HTR-8/SVneo (cell line): ENCODE measurements around the gene PSORS1C1.
A peak's percentile ranks its signal among the peaks of the same experiment; 100 is the strongest.
"Not testable (repeated sequence)": the region's sequence is repeated elsewhere in the genome, so short reads cannot be mapped to it uniquely, and the experiment has no call there.

Experiments
- DNase-seq: peaks from one replicate; pipeline ENCODE4 v3.0.0; 2011; ENCODE audit warnings: low spot score, mixed read lengths; ENCODE audit not compliant: insufficient read length
- FAIRE-seq: peaks from 2 replicates; lab custom pipeline; 2011; peaks lifted over from hg19 to GRCh38; lab: Jason Lieb, UNC

The PSORS1C1 gene

DNA sequence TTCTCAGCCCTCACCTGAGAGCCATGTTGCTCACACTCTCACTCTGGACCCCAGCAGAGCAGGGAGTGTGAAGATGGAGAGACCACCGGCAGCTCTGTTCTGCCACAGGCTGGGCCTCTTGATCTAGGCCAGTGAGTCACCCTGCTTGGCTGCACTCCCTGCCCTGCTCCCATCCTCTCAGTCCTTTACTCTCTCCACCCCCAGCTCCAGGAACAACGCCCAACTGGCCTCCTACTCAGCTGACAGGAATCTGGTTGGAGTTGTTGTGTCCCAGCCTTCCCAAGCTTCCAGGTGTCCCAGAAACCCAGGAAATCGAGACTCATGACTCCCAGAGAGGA is at the start of gene PSORS1C1:
Gene PSORS1C1, plus strand, starts transcription at position 260 of the 338 bp plus-strand sequence. CDS start 14,833 bp downstream, outside the sequence.
- FAIRE-seq (peak; percentile 98), DNase-seq (peak; percentile 92)

DNA sequence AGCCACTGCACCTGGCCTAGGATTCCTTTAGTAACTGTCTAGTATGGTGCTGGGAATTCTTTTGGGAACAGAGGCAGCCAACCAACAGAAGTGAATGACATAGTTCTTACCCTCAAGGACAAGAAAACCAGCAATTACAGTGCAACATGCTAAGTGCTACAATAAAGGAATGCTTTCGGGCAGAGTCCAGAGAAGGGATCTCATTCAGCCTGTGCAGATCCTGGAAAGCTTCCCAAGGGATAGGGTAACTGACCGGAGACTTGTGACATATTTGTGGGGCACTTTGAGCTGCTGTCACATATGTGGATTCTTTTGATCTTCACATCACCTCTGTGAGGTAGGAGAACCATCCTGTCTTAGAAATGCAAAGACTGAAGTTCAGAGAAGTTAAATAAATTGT is 49.0 kb upstream of the PSORS1C1 start:
- FAIRE-seq: no peak
- DNase-seq: no peak

- FAIRE-seq, DNase-seq: not testable (repeated sequence)
Measured at GRCh38 chr6:31067028-31067427, 47.6 kb upstream of the PSORS1C1 start.

- DNase-seq, FAIRE-seq: not testable (repeated sequence)
Measured at GRCh38 chr6:31067891-31068668, 46.5 kb upstream of the PSORS1C1 start.

DNA sequence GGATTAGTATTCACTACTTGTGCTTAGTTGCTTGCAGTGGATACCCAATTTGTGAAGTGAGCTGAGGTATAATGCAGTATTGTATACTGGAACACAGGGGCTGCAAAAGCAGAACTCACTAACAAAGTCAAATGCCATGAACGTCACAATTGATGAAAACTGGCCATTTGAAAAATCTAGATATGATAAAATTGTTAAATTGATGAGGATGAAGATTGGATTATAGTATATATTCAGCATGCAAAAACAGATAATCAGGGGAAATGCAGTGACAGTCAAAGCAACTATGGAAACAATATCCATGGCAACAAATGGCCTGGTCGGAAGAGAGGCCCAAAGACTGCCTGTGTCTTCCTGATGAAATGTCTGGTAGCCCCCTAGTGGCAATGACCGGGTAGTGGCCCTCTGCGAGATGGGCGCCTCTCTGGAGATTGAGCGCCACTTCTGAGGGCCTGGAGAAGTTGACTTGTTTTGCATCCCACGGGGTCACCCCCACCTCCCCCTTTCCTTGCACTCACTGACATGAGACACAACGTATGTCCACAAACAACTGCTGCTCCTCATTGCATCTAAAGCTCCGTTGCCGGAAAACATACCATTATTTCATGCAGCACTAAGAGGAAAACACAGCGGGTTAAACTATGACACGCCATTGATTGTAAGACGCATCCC is 45.8 kb upstream of the PSORS1C1 start:
- DNase-seq (peak; percentile 78), FAIRE-seq (peak; percentile 81)

DNA sequence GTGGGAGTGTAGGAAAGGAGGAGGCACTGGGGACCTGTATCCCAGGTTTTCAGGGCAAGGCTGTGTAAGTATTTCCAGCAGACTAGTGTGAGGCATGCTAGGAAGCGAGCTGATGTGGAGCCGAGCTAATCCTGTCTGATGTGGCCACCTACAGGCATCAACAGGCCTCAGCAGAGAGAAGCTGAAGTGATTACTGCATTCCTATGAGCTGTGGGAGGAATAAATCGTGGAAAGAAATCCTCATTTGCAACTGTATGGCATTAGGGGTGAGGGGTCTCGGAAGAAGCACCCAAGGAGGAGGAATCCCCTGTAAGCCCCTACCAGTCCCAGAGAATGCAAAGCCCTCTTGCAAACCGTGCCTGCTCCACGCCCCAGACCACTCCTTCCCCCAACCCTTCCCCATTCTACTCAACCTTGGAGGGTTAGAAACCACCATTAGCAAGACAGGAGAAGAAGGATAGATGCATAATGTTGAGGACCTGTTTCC is 43.8 kb upstream of the PSORS1C1 start:
- FAIRE-seq (peak; percentile 51), DNase-seq (peak; percentile 82)

GRCh38 chr6:31074401-31074800 is 40.2 kb upstream of the PSORS1C1 start:
- FAIRE-seq (no peak), DNase-seq (no peak)

GRCh38 chr6:31075528-31075927 is 39.1 kb upstream of the PSORS1C1 start:
- DNase-seq (no peak), FAIRE-seq (no peak)

DNA sequence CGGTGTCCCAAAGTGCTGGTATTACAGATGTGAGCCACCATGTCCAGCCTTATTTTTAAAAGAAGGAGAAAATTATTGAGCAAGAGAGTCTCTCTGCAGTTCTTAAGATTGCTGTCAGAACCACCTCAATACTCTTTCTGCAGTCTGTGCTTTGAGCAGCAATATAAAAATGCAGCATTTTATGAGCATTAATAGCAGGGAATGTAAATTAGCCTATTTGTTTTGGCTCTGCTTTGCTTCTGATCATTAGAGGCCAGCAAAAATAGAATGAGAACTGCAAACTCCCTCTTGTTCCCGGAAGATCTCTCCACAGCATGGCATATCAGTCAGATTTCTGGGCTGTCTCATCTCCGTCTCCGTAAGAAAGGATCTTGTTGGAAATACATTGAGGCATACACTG is 38.0 kb upstream of the PSORS1C1 start:
- DNase-seq (no peak), FAIRE-seq (no peak)

DNA sequence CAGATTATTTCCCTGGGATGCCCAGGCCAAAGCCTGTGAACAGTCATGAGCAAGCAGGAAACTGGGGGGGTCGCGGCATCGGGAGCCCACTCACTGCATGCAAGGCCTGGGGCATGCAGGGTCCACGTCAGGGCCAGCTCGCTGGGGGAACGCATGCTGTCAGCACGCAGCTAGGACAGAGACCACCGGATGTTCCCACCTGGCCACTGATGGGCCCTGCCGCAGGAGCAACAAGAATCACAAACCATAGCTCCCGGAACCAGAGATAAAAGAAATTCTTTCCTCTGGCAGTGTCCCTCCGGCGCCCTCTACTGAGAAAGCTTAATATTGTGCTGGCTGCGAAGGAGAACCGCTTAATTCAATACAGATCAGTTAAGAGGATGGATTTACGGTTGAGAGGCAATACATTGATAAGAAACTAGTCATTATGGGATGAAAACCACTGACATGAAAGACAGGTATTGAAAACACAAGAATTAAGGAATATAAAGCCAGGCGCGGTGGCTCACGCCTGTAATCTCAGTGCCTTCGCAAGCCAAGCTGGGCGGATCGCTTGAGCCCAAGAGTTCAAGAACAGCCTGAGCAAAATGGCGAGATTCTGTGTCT is 34.8 kb upstream of the PSORS1C1 start:
- FAIRE-seq: no peak
- peak; percentile 64 for DNase-seq

GRCh38 chr6:31081872-31082271 is 32.7 kb upstream of the PSORS1C1 start:
- FAIRE-seq: no peak
- DNase-seq: no peak

DNA sequence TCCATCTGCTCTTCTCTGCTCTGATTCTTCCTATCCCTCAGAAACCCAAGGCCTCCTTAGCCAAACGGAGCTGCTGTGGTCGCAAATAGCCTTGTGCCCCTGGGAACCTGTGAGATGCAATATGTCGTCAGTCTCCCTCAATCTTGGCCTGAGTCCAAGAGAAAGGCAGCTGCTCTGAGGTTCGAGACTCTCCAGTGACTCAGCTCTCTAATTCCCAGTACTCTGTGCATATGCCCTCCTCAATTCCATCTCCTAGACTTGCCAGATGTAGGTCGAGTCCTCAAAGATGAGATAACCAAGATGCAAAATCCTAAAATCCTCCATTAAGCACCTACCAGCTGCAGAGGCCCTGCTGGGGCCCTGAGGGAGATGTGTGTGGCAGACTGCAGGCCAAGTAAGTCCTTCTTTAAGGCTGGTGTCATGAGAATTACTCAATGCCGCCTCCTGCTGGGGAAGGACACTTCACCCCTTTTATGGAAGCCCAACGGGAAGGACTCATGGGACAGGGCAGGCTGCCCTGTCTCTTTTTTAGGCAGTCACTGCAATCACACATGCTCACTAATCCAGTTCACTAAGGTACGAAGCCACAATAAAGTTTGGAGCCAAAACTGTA is 30.8 kb upstream of the PSORS1C1 start:
- DNase-seq (no peak), FAIRE-seq (no peak)

- FAIRE-seq (peak; percentile 58), DNase-seq (peak; percentile 59)
Measured at GRCh38 chr6:31086788-31087440, 27.7 kb upstream of the PSORS1C1 start.

DNA sequence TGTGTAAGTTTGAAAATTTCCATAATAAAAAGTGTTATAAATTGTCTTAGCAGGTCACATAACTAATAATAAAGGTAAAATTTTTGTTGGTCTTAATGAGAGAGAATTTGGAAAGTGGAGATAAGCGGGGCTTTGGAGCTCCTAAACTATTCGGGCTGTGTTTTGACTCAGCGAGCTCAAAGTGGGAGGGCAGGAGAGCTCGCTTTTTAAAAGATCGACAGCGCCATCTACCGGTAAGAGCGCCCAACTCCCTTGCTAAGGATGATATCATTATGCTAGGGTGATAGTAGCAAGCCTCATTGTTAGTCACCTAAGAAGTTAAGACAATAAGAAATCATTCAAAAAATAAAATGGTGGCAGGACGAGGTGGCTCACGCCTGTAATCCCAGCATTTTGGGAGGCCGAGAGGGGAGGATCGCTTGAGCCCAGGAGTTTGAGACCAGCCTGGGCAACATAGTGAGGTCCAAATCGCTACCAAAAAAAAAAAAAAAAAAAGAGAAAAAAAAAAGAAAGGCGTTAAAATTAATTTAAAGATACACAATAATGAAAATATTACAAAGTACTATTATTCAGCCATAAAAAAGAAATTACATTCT is 27.0 kb upstream of the PSORS1C1 start:
- DNase-seq (peak; percentile 92), FAIRE-seq (no peak)

DNA sequence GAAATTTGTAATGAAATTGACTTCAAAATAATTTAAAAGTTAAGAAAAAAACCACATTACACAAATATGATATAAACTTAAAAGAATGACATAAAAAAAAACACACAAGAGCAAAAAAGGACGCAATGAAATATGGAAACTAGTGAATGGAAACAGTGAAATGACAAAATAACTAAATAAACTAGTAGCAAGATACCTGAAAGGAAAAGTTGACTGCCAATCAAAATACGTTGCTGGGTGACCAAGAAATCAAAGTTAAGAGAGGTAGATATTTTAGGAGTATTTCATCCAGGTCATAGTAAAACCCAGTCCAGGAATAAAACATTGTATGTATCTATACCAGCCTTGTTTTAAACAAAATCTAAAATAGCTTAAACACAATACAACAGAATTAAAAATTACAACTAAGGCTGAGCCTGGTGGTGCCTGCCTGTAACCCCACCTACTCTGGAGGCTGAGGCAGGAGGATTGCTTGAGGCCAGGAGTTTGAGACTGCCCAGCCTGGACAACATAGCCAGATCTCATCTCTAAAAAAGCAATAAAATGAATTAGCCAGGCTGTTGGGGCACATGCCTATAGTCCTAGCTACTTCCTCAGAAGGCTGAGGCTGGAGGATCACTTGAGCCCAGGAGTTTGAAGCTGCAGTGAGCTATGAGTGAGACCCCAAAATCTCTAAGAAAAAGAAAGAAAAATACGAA is 24.2 kb upstream of the PSORS1C1 start:
- DNase-seq: no peak
- FAIRE-seq: no peak

DNA sequence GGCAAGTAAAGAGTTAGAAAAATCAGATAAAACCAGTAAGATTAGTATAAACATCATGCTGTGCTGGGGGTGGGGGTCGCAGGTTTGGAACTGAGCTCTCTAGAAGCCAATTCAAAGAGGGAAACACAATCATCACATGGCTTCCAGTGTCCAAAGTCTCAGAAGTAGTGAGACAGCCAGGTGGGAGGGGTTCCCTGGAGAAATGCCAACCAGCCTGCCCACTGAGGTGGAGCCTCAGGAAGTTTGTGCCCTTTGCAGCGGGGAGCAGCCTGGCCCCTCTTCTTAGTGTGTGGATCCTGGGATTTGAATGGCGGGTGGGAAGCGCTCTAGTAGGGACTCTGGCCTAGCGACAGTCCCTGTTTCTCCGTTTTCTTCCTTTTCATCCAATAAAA is 23.6 kb upstream of the PSORS1C1 start:
- FAIRE-seq: no peak

DNA sequence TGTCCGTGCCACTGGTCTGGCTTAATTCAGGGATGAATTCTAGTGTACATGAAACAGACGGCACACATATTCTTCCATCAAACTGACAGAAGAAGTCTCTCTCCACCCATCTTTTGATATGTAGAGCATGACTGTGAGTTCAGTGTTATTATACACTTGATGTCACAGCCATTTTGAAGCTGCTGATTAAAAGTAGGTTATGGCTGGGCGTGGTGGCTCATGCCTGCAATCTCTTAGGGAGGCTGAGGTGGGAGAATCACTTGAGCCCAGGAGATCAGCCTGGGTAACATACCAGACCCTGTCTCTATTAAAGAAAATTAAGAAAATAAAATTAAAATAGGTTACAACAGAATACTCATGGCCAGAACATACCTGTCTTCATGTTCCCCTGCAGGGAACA is 22.9 kb upstream of the PSORS1C1 start:
- no peak for FAIRE-seq
- no peak for DNase-seq

More for the DNA sequence above, 23.6 kb upstream of the PSORS1C1 start:
- no peak for DNase-seq

GRCh38 chr6:31092238-31092637 is 22.4 kb upstream of the PSORS1C1 start:
- DNase-seq (no peak), FAIRE-seq (no peak)
